ENCODE results near the gene PRKAR1B.

GRCh38 chr7:585229-585711 lies 141.8 kb downstream of the PRKAR1B start:
- no peak for TF ChIP-seq EP300 (IDR thresholded peaks at IDR 0.05)
- TF ChIP-seq CTCF (IDR thresholded peaks at IDR 0.05): no peak
- TF ChIP-seq POLR2A (IDR thresholded peaks at IDR 0.05): no peak
- TF ChIP-seq POLR2AphosphoS5 (IDR thresholded peaks at IDR 0.05): no peak

Measured in sigmoid colon (tissue), 4 donors.